Breast epithelium (tissue), 4 donors: ENCODE results near the gene ESRRG. TPM values are rescaled to one million over a fixed set of nuclear protein-coding genes. Genes with fewer than 3 reads are reported as not detected.

ENCODE experiments used
- DNase-seq, 2 donors: peaks; one replicate each; pipeline ENCODE4 v3.0.0-alpha.2; 2019; ENCODE audit warnings: low spot score in 2 of 2
- H3K27ac ChIP-seq, 2 donors: fragments of 200-600 bp; sonication (generic) in 1 of 2; one replicate each; pipeline ENCODE4 v1.5.1; 2016 to 2019; ENCODE audit warnings: mild to moderate bottlenecking in 1 of 2
- H3K27me3 ChIP-seq, 2 donors: fragments of 200-600 bp; sonication (generic) in 1 of 2; one replicate each; pipeline versions ENCODE4 v1.5.1 to v1.6.0; 2017 to 2019; ENCODE audit warnings: control low read depth in 1 of 2, mild to moderate bottlenecking in 1 of 2
- H3K36me3 ChIP-seq: fragments of 200-600 bp; one replicate; pipeline ENCODE4 v1.5.1; 2019
- H3K4me1 ChIP-seq, 2 donors: fragments of 200-600 bp; sonication (generic); one replicate each; pipeline ENCODE4 v1.5.1; 2016 to 2019; ENCODE audit warnings: control low read depth in 1 of 2
- H3K4me3 ChIP-seq, 3 donors: fragments of 200-600 bp; sonication (generic); 1 replicate in 2 of 3; 2 replicates in 1 of 3; pipeline ENCODE4 v1.5.1; 2016 to 2019; ENCODE audit warnings: mild to moderate bottlenecking in 3 of 3, moderate library complexity in 2 of 3
- H3K9me3 ChIP-seq, 2 donors: fragments of 200-600 bp; sonication (generic) in 1 of 2; one replicate each; pipeline ENCODE4 v1.5.1; 2016 to 2019; ENCODE audit warnings: control low read depth in 1 of 2
- CTCF ChIP-seq, 3 donors: fragments of 450-650 bp; IDR thresholded peaks; one replicate each; pipeline ENCODE4 v1.5.1; 2016 to 2017; ENCODE audit warnings: antibody characterized with exemption in 3 of 3, mild to moderate bottlenecking in 3 of 3, moderate library complexity in 3 of 3
- POLR2A ChIP-seq: fragments of 450-650 bp; IDR thresholded peaks from one replicate; pipeline ENCODE4 v1.6.1; 2016; ENCODE audit warnings: antibody characterized with exemption, mild to moderate bottlenecking, moderate library complexity
- POLR2AphosphoS5 ChIP-seq, 3 donors: sonication (generic); formaldehyde crosslinking; IDR thresholded peaks; one replicate each; pipeline ENCODE4 v1.6.1; 2017; ENCODE audit warnings: antibody characterized with exemption in 3 of 3
- intact Hi-C: fragments of 100-400 bp; cut with DNase I; formaldehyde crosslinking; loops from one replicate; pipeline ENCODE4 v1.15.1; 2023; ENCODE audit warnings: low total_unique reads
- total RNA-seq, 3 donors: library from RNA; depleted of rRNA; stranded (reverse); fragments of >200 nt; gene quantifications; one replicate each; pipeline ENCODE4 v1.1.0, GENCODE V29; 2016

The ESRRG gene
- total RNA-seq, 3 donors from 2014 or later: 0.16 to 9.1 (median 5.6) TPM

GRCh38 chr1:216466162-216466801 is 256.9 kb downstream of the ESRRG start:
- no peak overlapping the region for H3K27ac ChIP-seq
- no peak for TF ChIP-seq POLR2A
- TF ChIP-seq POLR2AphosphoS5 (IDR thresholded peaks at IDR 0.05): no peak
- TF ChIP-seq CTCF (IDR thresholded peaks at IDR 0.05): no peak
- intact Hi-C loops: no loop called here
- H3K4me1 ChIP-seq: no peaks in the 10 kb centered on the region
- H3K4me3 ChIP-seq: no peak overlapping the region
- no peaks in the 10 kb centered on the region for H3K27me3 ChIP-seq
- no peaks in the 10 kb centered on the region for H3K36me3 ChIP-seq
- no peak for DNase-seq
- H3K9me3 ChIP-seq: no peaks in the 10 kb centered on the region

- Histone ChIP-seq H3K4me3 (no peak overlapping the region), H3K27me3 (no peaks in the 10 kb centered on the region), H3K36me3 (no peaks in the 10 kb centered on the region), H3K27ac (no peak overlapping the region), H3K4me1 (no peaks in the 10 kb centered on the region), H3K9me3 (no peaks in the 10 kb centered on the region)
- DNase-seq: no peak
- TF ChIP-seq CTCF (IDR thresholded peaks at IDR 0.05) (no peak), POLR2AphosphoS5 (IDR thresholded peaks at IDR 0.05) (no peak), POLR2A (no peak)
- intact Hi-C loops: no loop called here
Observed at GRCh38 chr1:216464489-216464888, 258.7 kb downstream of the ESRRG start.

GRCh38 chr1:216462066-216462775 is 261.0 kb downstream of the ESRRG start:
- H3K9me3 ChIP-seq: no peaks in the 10 kb centered on the region
- H3K27ac ChIP-seq: no peak overlapping the region
- intact Hi-C loops: no loop called here
- no peaks in the 10 kb centered on the region for H3K4me1 ChIP-seq
- no peak for DNase-seq
- TF ChIP-seq POLR2A: no peak
- no peak for TF ChIP-seq CTCF (IDR thresholded peaks at IDR 0.05)
- TF ChIP-seq POLR2AphosphoS5 (IDR thresholded peaks at IDR 0.05): no peak
- no peaks in the 10 kb centered on the region for H3K27me3 ChIP-seq
- no peak overlapping the region for H3K4me3 ChIP-seq
- no peaks in the 10 kb centered on the region for H3K36me3 ChIP-seq

GRCh38 chr1:216461466-216461865 is 261.8 kb downstream of the ESRRG start:
- TF ChIP-seq POLR2AphosphoS5 (IDR thresholded peaks at IDR 0.05): no peak
- TF ChIP-seq CTCF (IDR thresholded peaks at IDR 0.05): no peak
- TF ChIP-seq POLR2A: no peak
- no peaks in the 10 kb centered on the region for H3K27me3 ChIP-seq
- no peaks in the 10 kb centered on the region for H3K36me3 ChIP-seq
- intact Hi-C loops: no loop called here
- no peak overlapping the region for H3K27ac ChIP-seq
- H3K4me1 ChIP-seq: no peaks in the 10 kb centered on the region
- no peak overlapping the region for H3K4me3 ChIP-seq
- DNase-seq: no peak
- no peaks in the 10 kb centered on the region for H3K9me3 ChIP-seq

GRCh38 chr1:216459651-216460207 is 263.5 kb downstream of the ESRRG start:
- Histone ChIP-seq H3K9me3 (no peaks in the 10 kb centered on the region), H3K36me3 (no peaks in the 10 kb centered on the region), H3K27ac (no peak overlapping the region), H3K27me3 (no peaks in the 10 kb centered on the region), H3K4me3 (no peak overlapping the region), H3K4me1 (no peaks in the 10 kb centered on the region)
- DNase-seq: no peak
- no peak for TF ChIP-seq POLR2AphosphoS5 (IDR thresholded peaks at IDR 0.05)
- TF ChIP-seq CTCF (IDR thresholded peaks at IDR 0.05): no peak
- no peak for TF ChIP-seq POLR2A
- intact Hi-C loops: no loop called here
